Lower leg skin (tissue), 4 donors: ENCODE data around the gene CHST9. TPM values are rescaled to one million over a fixed set of nuclear protein-coding genes. Genes with fewer than 3 reads are reported as not detected.

ENCODE experiments used
- DNase-seq, 2 donors: peaks; one replicate each; pipeline ENCODE4 v3.0.0-alpha.2; 2019; ENCODE audit warnings: low spot score in 2 of 2
- H3K4me3 ChIP-seq: fragments of 200-600 bp; sonication (generic); 2 replicates; pipeline ENCODE4 v1.5.1; 2017; ENCODE audit warnings: mild to moderate bottlenecking, low read depth; ENCODE audit not compliant: poor library complexity, severe bottlenecking
- POLR2A ChIP-seq, 2 donors: fragments of 450-650 bp; IDR thresholded peaks; one replicate each; pipeline ENCODE4 v1.6.1; 2016 to 2017; ENCODE audit warnings: antibody characterized with exemption in 2 of 2, mild to moderate bottlenecking in 1 of 2, moderate library complexity in 1 of 2
- WGBS, 2 donors: methylation state at CpG; one replicate each; pipeline ENCODE4 v1.1.5; 2018; 5-methylcytosine and 5-hydroxymethylcytosine counted together
- intact Hi-C: fragments of 100-400 bp; cut with DNase I; formaldehyde crosslinking; loops from one replicate; pipeline ENCODE4 v1.15.0; 2023; ENCODE audit warnings: low total_unique reads
- total RNA-seq, 4 donors: library from RNA; depleted of rRNA; stranded (reverse); fragments of >200 nt; gene quantifications; one replicate each; pipeline ENCODE4 v1.1.0, GENCODE V29; 2016
- TF ChIP-seq, protein P1 (sequence below), 3 donors: fragments of 450-650 bp; IDR thresholded peaks; one replicate each; pipeline ENCODE4 v1.5.1; 2016; ENCODE audit warnings: antibody characterized with exemption in 3 of 3, mild to moderate bottlenecking in 3 of 3, moderate library complexity in 2 of 3

The CHST9 gene
- total RNA-seq, 4 donors from 2014 or later: 0.06 to 0.20 (median 0.08) TPM; not detected in 1

DNA sequence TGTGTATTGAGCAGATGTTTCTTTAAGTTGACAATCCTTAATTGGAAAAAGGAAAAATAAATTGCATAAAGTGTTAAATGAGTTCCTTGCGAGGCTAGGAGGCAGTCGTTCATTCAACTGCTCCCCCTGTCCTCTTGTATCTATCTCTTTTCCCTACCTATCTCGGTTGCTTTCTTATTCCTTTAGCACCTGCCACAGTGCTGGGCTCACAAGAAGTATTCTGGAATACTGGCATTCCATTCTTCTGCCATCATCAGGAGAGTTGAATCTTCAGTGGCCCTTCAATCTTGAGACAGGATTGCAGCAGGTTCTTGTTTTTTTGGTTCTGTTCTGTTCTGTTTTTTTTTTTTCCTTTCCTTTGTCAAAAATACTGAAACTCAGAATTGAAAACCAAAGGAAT lies 176.5 kb downstream of the CHST9 start:
- WGBS, 2 donors: 68% methylated on average over 3 of the region's 3 CpGs
- intact Hi-C loops: no loop called here

DNA sequence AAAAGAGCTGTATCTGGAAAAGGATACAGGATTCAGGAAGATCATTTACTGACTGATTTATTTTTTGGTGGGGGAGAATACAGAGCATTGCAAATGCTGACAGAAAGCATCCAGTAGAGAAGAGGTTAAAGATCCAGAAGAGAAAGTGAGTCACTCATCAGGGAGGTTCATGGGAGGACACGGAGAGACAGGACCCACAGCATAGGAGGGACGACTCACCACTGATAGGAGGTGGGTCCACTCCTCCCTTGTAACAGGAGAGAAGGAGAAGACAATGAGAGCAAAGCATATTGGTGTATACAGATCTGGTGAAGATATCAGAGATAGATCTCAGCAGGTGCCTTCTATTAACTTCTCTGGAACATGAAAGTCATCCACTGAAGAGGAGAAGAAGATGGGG lies 177.2 kb downstream of the CHST9 start:
- 4 to 14% methylated on average over 2 of the region's 2 CpGs for whole genome bisulfite sequencing, 2 donors
- intact Hi-C loops: no loop called here
- TF ChIP-seq, protein P1, sequence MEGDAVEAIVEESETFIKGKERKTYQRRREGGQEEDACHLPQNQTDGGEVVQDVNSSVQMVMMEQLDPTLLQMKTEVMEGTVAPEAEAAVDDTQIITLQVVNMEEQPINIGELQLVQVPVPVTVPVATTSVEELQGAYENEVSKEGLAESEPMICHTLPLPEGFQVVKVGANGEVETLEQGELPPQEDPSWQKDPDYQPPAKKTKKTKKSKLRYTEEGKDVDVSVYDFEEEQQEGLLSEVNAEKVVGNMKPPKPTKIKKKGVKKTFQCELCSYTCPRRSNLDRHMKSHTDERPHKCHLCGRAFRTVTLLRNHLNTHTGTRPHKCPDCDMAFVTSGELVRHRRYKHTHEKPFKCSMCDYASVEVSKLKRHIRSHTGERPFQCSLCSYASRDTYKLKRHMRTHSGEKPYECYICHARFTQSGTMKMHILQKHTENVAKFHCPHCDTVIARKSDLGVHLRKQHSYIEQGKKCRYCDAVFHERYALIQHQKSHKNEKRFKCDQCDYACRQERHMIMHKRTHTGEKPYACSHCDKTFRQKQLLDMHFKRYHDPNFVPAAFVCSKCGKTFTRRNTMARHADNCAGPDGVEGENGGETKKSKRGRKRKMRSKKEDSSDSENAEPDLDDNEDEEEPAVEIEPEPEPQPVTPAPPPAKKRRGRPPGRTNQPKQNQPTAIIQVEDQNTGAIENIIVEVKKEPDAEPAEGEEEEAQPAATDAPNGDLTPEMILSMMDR (IDR thresholded peaks at IDR 0.05): no peak
- TF ChIP-seq POLR2A (IDR thresholded peaks at IDR 0.05): no peak
- no peak overlapping the region for H3K4me3 ChIP-seq
- no peak for DNase-seq

More for the DNA sequence above, 176.5 kb downstream of the CHST9 start:
- no peak for DNase-seq
- TF ChIP-seq POLR2A (IDR thresholded peaks at IDR 0.05): no peak
- TF ChIP-seq, protein P1 (IDR thresholded peaks at IDR 0.05): no peak
- H3K4me3 ChIP-seq: no peak overlapping the region

DNA sequence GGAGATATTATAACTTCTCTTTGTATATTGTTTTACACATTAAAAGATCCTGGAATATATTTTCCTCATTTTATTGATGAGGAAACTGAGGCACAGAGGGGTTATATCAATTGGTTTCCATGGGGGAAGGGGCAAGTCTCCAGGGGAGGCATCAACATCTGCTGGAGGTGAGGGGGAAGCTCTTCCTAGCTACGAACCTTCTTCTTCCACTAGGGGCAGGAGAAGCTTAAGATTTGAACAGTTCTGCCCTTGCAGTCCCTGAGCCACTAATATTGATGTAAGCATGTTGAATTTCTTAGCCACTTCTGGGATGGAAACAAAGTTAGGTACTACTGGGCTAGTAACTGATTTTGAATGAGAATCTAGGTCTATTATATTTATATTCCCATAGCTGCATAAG lies 179.5 kb downstream of the CHST9 start:
- WGBS, 2 donors: 20 to 26% methylated on average over 1 of the region's 1 CpG
- no peak for DNase-seq
- H3K4me3 ChIP-seq: no peak overlapping the region
- TF ChIP-seq, protein P1 (IDR thresholded peaks at IDR 0.05): no peak
- TF ChIP-seq POLR2A (IDR thresholded peaks at IDR 0.05): no peak
- intact Hi-C loops: no loop called here

DNA sequence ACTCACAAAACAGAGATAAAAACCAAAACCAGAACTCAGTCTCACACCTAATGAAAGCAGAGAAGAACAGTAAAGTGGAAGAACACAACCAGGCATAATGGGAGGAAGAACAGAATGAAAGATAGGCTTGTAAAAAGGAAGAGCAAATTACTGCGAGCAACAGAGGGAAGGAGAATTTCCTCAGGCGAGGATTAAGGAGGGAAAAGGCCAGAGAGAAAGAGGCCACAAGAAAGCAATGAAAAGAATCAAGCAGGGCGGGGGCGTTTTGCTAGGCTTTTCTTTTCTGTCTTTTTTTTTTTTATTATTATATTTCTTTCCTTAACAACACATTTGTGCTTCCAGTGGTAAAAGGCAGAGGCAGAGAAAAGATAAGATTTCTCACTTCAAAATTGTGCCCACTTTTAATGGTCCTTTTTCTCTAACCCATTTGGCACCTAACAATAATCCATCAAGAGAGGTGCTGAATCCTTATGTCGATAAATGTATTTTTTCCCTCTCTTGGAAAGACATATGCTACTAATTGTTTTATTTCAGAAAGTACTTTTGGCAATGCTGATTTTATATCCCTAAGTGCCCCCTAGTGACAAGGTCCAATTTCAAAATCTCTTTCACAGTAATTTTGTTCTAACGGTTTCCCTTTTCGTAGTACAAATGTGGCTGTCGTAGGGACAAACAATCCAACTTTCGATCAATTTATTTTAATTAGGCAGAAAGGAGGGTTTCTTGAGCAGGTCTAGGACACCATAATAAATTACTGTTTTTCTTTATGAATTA lies 180.9 kb downstream of the CHST9 start:
- WGBS, 2 donors: 43 to 45% methylated on average over 9 of the region's 9 CpGs
- TF ChIP-seq, protein P1 (IDR thresholded peaks at IDR 0.05): no peak
- no peak for TF ChIP-seq POLR2A (IDR thresholded peaks at IDR 0.05)
- intact Hi-C loops: no loop called here
- DNase-seq: no peak
- no peak overlapping the region for H3K4me3 ChIP-seq

DNA sequence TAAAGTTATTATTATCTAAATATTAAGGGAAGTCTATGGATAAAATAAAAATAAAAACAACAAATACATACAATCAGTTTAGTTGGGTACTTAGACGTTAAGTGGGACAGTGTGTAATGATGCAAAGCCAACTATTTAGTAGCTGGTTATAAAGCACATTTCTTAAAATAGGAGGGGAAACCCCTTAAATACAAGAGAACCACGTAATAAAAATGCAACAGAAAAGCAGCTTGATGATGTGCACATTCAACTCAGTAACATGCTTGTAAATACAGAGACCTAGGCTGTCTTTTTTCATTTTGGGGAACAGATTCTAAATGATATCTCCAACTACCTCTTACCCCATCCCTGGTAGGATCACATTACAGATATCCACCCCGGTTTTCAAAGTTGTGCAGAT lies 185.3 kb downstream of the CHST9 start:
- intact Hi-C loops: no loop called here
- no peak overlapping the region for H3K4me3 ChIP-seq
- no peak for TF ChIP-seq POLR2A (IDR thresholded peaks at IDR 0.05)
- TF ChIP-seq, protein P1 (IDR thresholded peaks at IDR 0.05): no peak
- DNase-seq: no peak
- 37 to 41% methylated on average over 3 of the region's 3 CpGs for WGBS, 2 donors

DNA sequence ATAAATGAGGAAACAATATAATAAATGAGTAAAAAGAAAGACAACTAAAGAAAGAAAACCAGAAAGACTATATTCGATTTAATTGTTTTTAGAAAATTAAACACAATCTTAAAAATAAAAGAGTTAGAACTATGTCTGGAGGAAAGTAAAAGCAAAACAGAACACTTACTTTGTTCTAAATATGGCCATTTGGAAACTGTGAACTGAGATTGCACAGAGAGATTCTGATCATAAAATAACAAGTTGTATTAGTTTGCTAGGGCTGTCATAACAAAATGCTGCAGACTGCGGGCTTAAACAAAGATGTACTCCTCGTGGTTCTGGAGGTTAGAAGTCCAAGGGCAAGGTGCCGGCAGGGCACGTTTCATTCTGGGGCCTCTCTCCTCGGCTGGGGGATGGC lies 191.5 kb downstream of the CHST9 start:
- WGBS, 2 donors: 83 to 89% methylated on average over 6 of the region's 6 CpGs
- TF ChIP-seq, protein P1 (IDR thresholded peaks at IDR 0.05): no peak
- no peak for TF ChIP-seq POLR2A (IDR thresholded peaks at IDR 0.05)
- DNase-seq: no peak
- no peak overlapping the region for H3K4me3 ChIP-seq
- intact Hi-C loops: no loop called here
